Measurements from ENCODE around the gene SERINC1. TPM values are rescaled to one million over a fixed set of nuclear protein-coding genes. Genes with fewer than 3 reads are reported as not detected.
"Not testable (repeated sequence)": the region's sequence is repeated elsewhere in the genome, so short reads cannot be mapped to it uniquely, and the experiment has no call there.

Gene SERINC1
- total and polyA plus RNA-seq, 2 of the 4 experiments (the other 2 are of a cell fraction): 79.8 to 123 TPM

- H3K14ac ChIP-seq (replicated peaks; ENCODE audit: low read depth, low read length); H3K4me2 ChIP-seq (ENCODE audit: low read depth, low read length); H4K91ac ChIP-seq (ENCODE audit: insufficient read depth, low read depth, low read length); DNase-seq; H4K8ac ChIP-seq (ENCODE audit: low read depth in 2 of 2, low read length in 2 of 2); H2AK9ac ChIP-seq (replicated peaks; ENCODE audit: low read depth, low read length, poor library complexity); H2BK15ac ChIP-seq (ENCODE audit: low read depth, low read length); H3K9me1 ChIP-seq (ENCODE audit: insufficient read depth, low read length); H3K27ac ChIP-seq (ENCODE audit: insufficient read depth, low read length); intact Hi-C loops (cut with micrococcal nuclease); H3K27me3 ChIP-seq (ENCODE audit: control insufficient read depth, insufficient read depth, low read length); H3K18ac ChIP-seq (ENCODE audit: low read depth, low read length); ATAC-seq (ENCODE audit: low read depth); H2AK5ac ChIP-seq (ENCODE audit: low read depth, low read length); H3K56ac ChIP-seq (ENCODE audit: extremely low read depth, insufficient read depth, low read length); H2AFZ ChIP-seq (replicated peaks; ENCODE audit: low read length, poor library complexity); H3K9ac ChIP-seq (ENCODE audit: low read depth, low read length); H3K4ac ChIP-seq (ENCODE audit: low read depth, low read length); H3K9me3 ChIP-seq (ENCODE audit: control insufficient read depth, insufficient read depth, low read length); H2BK120ac ChIP-seq (ENCODE audit: low read depth, low read length); POLR2A ChIA-PET (ENCODE audit: unreplicated experiment); dilution Hi-C loops (cut with HindIII; ENCODE audit: low sequenced_read_pairs, unreplicated experiment); CTCF ChIA-PET; H4K5ac ChIP-seq (ENCODE audit: low read depth, low read length); H3K4me3 ChIP-seq (ENCODE audit: insufficient read depth, low read depth, low read length); BruUV-seq (replicated peaks); H3K23ac ChIP-seq (ENCODE audit: low read depth, low read length); H2BK5ac ChIP-seq (ENCODE audit: low read depth, low read length, poor library complexity, severe bottlenecking); H3K4me1 ChIP-seq (ENCODE audit: control insufficient read depth, insufficient read depth, low read length); in situ Hi-C loops (cut with MboI; ENCODE audit: low sequenced_read_pairs); H2BK20ac ChIP-seq (ENCODE audit: low read depth, low read length): not testable (repeated sequence)
- Histone ChIP-seq H3K36me3 (ENCODE audit: control insufficient read depth, insufficient read depth, low read length) (peaks cover 19% of the 10 kb centered on the region), H3K79me1 (ENCODE audit: low read depth in 1 of 2, low read length in 2 of 2) (peaks cover 20 to 21% of the 10 kb centered on the region in 2 experiments), H4K20me1 (ENCODE audit: insufficient read depth, low read length) (peaks cover 22% of the 10 kb centered on the region)
- 83% methylated on average over 1 of the region's 1 CpG; no CpG with 5 or more reads in 1 of the 2 experiments for WGBS, 2 experiments (ENCODE audit: extremely low coverage in 2 of 2, insufficient read length in 1 of 2)
These were observed 16.5 kb downstream of the SERINC1 start for GRCh38 chr6:122455116-122455515.
